ENCODE results near the gene PDE4A. TPM values are rescaled to one million over a fixed set of nuclear protein-coding genes. Genes with fewer than 3 reads are reported as not detected.

The PDE4A gene
- total and polyA plus RNA-seq, 2 of the 13 experiments (the other 11 are each of a cell fraction or from before 2014, with no cell fraction given), result 1.1 to 4.1 TPM

- TF ChIP-seq TBP (CRISPR knock-in tag; IDR thresholded peaks at IDR 0.05) (no peak), ZBTB20 (CRISPR knock-in tag; IDR thresholded peaks at IDR 0.05; ENCODE audit: borderline replicate concordance, low read depth) (no peak), SNAPC4 (CRISPR knock-in tag; IDR thresholded peaks at IDR 0.05) (no peak), MED8 (CRISPR knock-in tag; IDR thresholded peaks at IDR 0.05; ENCODE audit: insufficient replicate concordance) (no peak), CERS6 (CRISPR knock-in tag; IDR thresholded peaks at IDR 0.05) (no peak), HNF1A (IDR thresholded peaks at IDR 0.05; ENCODE audit: low read depth) (no peak), HNF1A (CRISPR knock-in tag; IDR thresholded peaks at IDR 0.05; ENCODE audit: borderline replicate concordance) (peak; percentile 17; the same call in 1 of the 2 replicates), TOE1 (CRISPR knock-in tag; IDR thresholded peaks at IDR 0.05) (no peak), ZNF558 (CRISPR knock-in tag; IDR thresholded peaks at IDR 0.05; ENCODE audit: borderline replicate concordance) (peak; percentile 84; the same call in 1 of the 2 replicates), SKIL (CRISPR knock-in tag; IDR thresholded peaks at IDR 0.05; ENCODE audit: borderline replicate concordance) (0 out of 2 replicates have a peak, but pooled peaks have one; percentile 7), ZNF414 (CRISPR knock-in tag; IDR thresholded peaks at IDR 0.05) (no peak), ARNT2 (CRISPR knock-in tag; IDR thresholded peaks at IDR 0.05; ENCODE audit: low read depth) (no peak), ETV5 (CRISPR knock-in tag; IDR thresholded peaks at IDR 0.05; ENCODE audit: borderline replicate concordance) (peak; percentile 16), ZNF329 (CRISPR knock-in tag; IDR thresholded peaks at IDR 0.05; ENCODE audit: low read depth) (no peak)
Measured at GRCh38 chr19:10503002-10503789, 82.9 kb downstream of the PDE4A start, which contains the start of gene KEAP1 (continued).
